Panc1 (cell line): ENCODE measurements around the gene AP1B1. TPM values are rescaled to one million over a fixed set of nuclear protein-coding genes. Genes with fewer than 3 reads are reported as not detected.

Experiments used
- ATAC-seq: fragments of 200-7000 bp; cut with Tn5 transposase; 2 replicates; pipeline ENCODE4 v1.9.1; 2020; ENCODE audit warnings: mild to moderate bottlenecking, moderate library complexity
- BruUV-seq: library from RNA; stranded (reverse); fragments of 400-500 nt; replicated peaks from 2 replicates; lab custom pipeline; 2021; lab: Mats Ljungman, UMichigan
- CTCF ChIA-PET: fragments of 300-600 bp; sonication (Branson Sonifier 250); formaldehyde crosslinking; loops from one replicate; lab custom pipeline; 2022; ENCODE audit warnings: antibody characterized with exemption; lab: Charles Lee
- POLR2A ChIA-PET: fragments of 300-600 bp; sonication (Branson Sonifier 250); formaldehyde crosslinking; loops from one replicate; lab custom pipeline; 2022; ENCODE audit warnings: antibody characterized with exemption; lab: Charles Lee
- DNase-seq: peaks from one replicate; pipeline ENCODE4 v3.0.0-alpha.2; 2010; ENCODE audit warnings: low read depth, low spot score
- H3K27ac ChIP-seq: 2 replicates; pipeline ENCODE4 v1.5.1; 2011; ENCODE audit warnings: mild to moderate bottlenecking, low read length, inconsistent platforms
- H3K27me3 ChIP-seq: fragments of 200-500 bp; sonication (Bioruptor generic); 2 replicates; pipeline ENCODE4 v1.6.0; 2014; ENCODE audit warnings: low read length, inconsistent platforms; ENCODE audit not compliant: control insufficient read depth, insufficient read depth
- H3K36me3 ChIP-seq: fragments of 200-500 bp; sonication (Bioruptor generic); 2 replicates; pipeline ENCODE4 v1.5.1; 2014; ENCODE audit warnings: inconsistent platforms, mild to moderate bottlenecking, low read length, moderate library complexity; ENCODE audit not compliant: control insufficient read depth, insufficient read depth
- H3K4me1 ChIP-seq: 2 replicates; pipeline ENCODE4 v1.5.1; 2011; ENCODE audit warnings: inconsistent platforms, mild to moderate bottlenecking, low read length, moderate library complexity; ENCODE audit not compliant: control insufficient read depth, insufficient read depth
- H3K4me3 ChIP-seq, 2 experiments: 2 replicates each; pipeline ENCODE4 v1.5.1; 2011 to 2012; ENCODE audit warnings: low read depth in 2 of 2, low read length in 2 of 2, mild to moderate bottlenecking in 2 of 2, inconsistent platforms in 1 of 2, moderate library complexity in 1 of 2
- H3K9me3 ChIP-seq: fragments of 200-500 bp; sonication (Bioruptor generic); 2 replicates; pipeline ENCODE4 v1.5.1; 2014; ENCODE audit warnings: low read depth, mild to moderate bottlenecking, inconsistent platforms, low read length, moderate library complexity; ENCODE audit not compliant: control insufficient read depth, insufficient read depth
- CTCF ChIP-seq: fragments of 450-650 bp; IDR thresholded peaks from 2 replicates; pipeline ENCODE4 v1.5.1; 2017; ENCODE audit warnings: mild to moderate bottlenecking
- POLR2AphosphoS5 ChIP-seq: IDR thresholded peaks from 2 replicates; pipeline ENCODE4 v1.6.1; 2012; ENCODE audit warnings: mild to moderate bottlenecking, low read depth, low read length, moderate library complexity
- REST ChIP-seq, 2 experiments: IDR thresholded peaks; 2 replicates each; pipeline ENCODE4 v1.6.1; 2011 to 2012; ENCODE audit warnings: low read depth in 2 of 2, control low read depth in 1 of 2, low read length in 1 of 2, mild to moderate bottlenecking in 1 of 2, moderate library complexity in 1 of 2; ENCODE audit not compliant: insufficient read depth in 1 of 2
- SIN3A ChIP-seq: IDR thresholded peaks from 2 replicates; pipeline ENCODE4 v1.6.1; 2012; ENCODE audit warnings: low read depth, mild to moderate bottlenecking, low read length, moderate library complexity, borderline replicate concordance; ENCODE audit not compliant: insufficient read depth
- TCF7L2 ChIP-seq: IDR thresholded peaks from 2 replicates; pipeline ENCODE4 v1.6.1; 2011; ENCODE audit warnings: mild to moderate bottlenecking, low read depth, low read length, inconsistent platforms
- in situ Hi-C: cut with HindIII; loops from 2 replicates; pipeline ENCODE4 v1.10.0; 2016; ENCODE audit warnings: low sequenced_read_pairs, low pct_unique_long_range_greater_than_20kb
- intact Hi-C: fragments of 100-400 bp; cut with micrococcal nuclease; formaldehyde crosslinking; loops from one replicate; pipeline ENCODE4 v1.10.0; 2022; ENCODE audit not compliant: unreplicated experiment
- total RNA-seq: library from RNA; stranded (reverse); gene quantifications from one replicate; pipeline ENCODE4 v1.2.1, GENCODE V29; 2021; ENCODE audit not compliant: unreplicated experiment

The AP1B1 gene
- total RNA-seq, 1 experiment from 2014 or later, result 48.6 TPM

- Histone ChIP-seq H3K4me1 (peaks cover 22% of the 10 kb centered on the region), H3K27ac (no peak overlapping the region), H3K4me3 (no peak overlapping the region), H3K27me3 (no peaks in the 10 kb centered on the region), H3K36me3 (no peaks in the 10 kb centered on the region; the same call in 1 of the 2 replicates), H3K9me3 (no peaks in the 10 kb centered on the region)
- no peak for DNase-seq
- ATAC-seq, result peak; percentile 44
- 0 out of 2 replicates have a peak, but pooled peaks have one; percentile 38 for TF ChIP-seq SIN3A
- TF ChIP-seq REST (IDR thresholded peaks at IDR 0.05; ENCODE audit: insufficient read depth in 1 of 2, low read depth in 2 of 2, low read length in 1 of 2), result no peak
- intact Hi-C loops (no loop called here), in situ Hi-C loops (no loop called here)
- no TSS peak for BruUV-seq
- CTCF ChIA-PET, result interaction anchor here (0.6 kb wide), 1 partner anchor 940 kb away, joined by 4 read pairs; no protein-coding TSS in a partner anchor
- POLR2A ChIA-PET, result no interaction called here
These were observed 77.5 kb downstream of the AP1B1 start for GRCh38 chr22:29310863-29311339.

DNA sequence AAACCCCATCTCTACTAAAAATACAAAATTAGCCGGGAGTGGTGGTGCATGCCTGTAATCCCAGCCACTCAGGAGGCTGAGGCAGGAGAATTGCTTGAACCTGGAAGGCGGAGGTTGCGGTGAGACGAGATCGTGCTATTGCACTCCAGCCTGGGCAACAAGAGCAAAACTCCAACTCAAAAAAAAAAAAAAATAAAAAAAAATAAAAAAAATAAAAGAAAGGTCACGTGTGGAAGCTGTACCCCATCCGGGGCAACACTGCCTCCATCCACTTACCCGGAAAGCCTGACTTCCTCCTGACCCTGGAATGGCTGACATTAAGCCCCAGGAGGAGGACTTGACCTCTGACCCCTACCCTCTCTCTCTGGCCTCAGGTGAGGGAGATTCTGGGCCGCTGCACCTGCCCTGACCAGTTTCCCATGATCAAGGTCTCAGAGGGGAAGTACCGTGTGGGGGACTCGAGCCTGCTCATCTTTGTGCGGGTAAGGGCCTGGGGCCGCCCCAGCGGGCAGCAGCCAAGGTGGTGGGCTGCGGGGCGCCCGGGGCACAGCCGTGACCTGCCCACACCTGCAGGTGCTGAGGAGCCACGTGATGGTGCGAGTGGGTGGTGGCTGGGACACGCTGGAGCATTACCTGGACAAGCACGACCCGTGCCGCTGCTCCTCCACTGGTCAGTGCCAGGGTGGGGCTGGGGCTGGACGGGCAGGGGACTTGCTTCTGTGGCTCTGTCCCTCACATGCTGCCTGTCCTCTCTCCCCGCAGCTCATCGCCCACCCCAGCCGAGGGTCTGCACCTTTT, 78.1 kb downstream of the AP1B1 start:
- no peak overlapping the region for H3K27ac ChIP-seq
- H3K4me1 ChIP-seq, result peaks cover 24% of the 10 kb centered on the region
- H3K9me3 ChIP-seq, result no peaks in the 10 kb centered on the region
- ATAC-seq (no peak), DNase-seq (no peak)
- intact Hi-C loops, result no loop called here
- in situ Hi-C loops, result no loop called here
- TSS peak; percentile 75 for BruUV-seq
- H3K27me3 ChIP-seq, result no peaks in the 10 kb centered on the region
- H3K36me3 ChIP-seq, result no peaks in the 10 kb centered on the region; the same call in 1 of the 2 replicates
- CTCF ChIA-PET, result interaction anchor here (0.6 kb wide), 1 partner anchor 940 kb away, joined by 4 read pairs; no protein-coding TSS in a partner anchor
- H3K4me3 ChIP-seq, result no peak overlapping the region
- POLR2A ChIA-PET, result no interaction called here
- no peak for TF ChIP-seq POLR2AphosphoS5
- no peak for TF ChIP-seq TCF7L2
- no peak for TF ChIP-seq CTCF
- no peak for TF ChIP-seq SIN3A
- TF ChIP-seq REST (IDR thresholded peaks at IDR 0.05; ENCODE audit: insufficient read depth in 1 of 2, low read depth in 2 of 2, low read length in 1 of 2), result no peak
